ENCODE data around the gene CYBRD1. TPM values are rescaled to one million over a fixed set of nuclear protein-coding genes. Genes with fewer than 3 reads are reported as not detected.

The CYBRD1 gene
- total and polyA plus RNA-seq, 12 donors, result 17.6 to 346 (median 217) TPM

DNA sequence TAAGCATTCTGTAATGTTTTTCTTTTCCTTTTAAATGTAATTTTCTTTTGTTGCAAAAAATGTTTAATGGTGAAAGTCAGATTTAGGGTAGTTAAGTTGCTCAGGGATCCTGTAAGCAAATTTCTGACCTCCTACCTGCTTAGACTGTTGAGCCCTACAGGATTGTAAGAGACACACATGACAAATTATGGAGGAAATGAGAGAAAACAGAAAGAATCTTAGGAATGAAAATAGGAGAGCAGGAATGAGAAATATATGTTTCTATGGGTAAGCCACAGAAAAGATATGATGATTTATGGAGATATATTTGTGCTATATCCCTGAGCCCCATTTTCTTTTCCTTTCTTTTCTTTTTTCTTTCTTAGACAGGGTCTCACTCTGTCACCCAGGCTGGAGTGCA is 28.3 kb downstream of the CYBRD1 start:
- Histone ChIP-seq H3K27me3 (no peaks in the 10 kb centered on the region), H3K36me3 (replicated peaks in 1 of 2) (peaks cover 0 to 18% of the 10 kb centered on the region in 2 donors), H3K27ac (no peak overlapping the region), H3K4me3 (no peak overlapping the region), H3K9me3 (replicated peaks in 1 of 3) (no peaks in the 10 kb centered on the region), H3K4me1 (replicated peaks in 1 of 2) (no peaks in the 10 kb centered on the region)
- TF ChIP-seq, protein P1, sequence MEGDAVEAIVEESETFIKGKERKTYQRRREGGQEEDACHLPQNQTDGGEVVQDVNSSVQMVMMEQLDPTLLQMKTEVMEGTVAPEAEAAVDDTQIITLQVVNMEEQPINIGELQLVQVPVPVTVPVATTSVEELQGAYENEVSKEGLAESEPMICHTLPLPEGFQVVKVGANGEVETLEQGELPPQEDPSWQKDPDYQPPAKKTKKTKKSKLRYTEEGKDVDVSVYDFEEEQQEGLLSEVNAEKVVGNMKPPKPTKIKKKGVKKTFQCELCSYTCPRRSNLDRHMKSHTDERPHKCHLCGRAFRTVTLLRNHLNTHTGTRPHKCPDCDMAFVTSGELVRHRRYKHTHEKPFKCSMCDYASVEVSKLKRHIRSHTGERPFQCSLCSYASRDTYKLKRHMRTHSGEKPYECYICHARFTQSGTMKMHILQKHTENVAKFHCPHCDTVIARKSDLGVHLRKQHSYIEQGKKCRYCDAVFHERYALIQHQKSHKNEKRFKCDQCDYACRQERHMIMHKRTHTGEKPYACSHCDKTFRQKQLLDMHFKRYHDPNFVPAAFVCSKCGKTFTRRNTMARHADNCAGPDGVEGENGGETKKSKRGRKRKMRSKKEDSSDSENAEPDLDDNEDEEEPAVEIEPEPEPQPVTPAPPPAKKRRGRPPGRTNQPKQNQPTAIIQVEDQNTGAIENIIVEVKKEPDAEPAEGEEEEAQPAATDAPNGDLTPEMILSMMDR (IDR thresholded peaks at IDR 0.05), result no peak
- TF ChIP-seq POLR2A (IDR thresholded peaks at IDR 0.05), result no peak
- no peak for DNase-seq
- intact Hi-C loops (cut with DNase I), result no loop called here

DNA sequence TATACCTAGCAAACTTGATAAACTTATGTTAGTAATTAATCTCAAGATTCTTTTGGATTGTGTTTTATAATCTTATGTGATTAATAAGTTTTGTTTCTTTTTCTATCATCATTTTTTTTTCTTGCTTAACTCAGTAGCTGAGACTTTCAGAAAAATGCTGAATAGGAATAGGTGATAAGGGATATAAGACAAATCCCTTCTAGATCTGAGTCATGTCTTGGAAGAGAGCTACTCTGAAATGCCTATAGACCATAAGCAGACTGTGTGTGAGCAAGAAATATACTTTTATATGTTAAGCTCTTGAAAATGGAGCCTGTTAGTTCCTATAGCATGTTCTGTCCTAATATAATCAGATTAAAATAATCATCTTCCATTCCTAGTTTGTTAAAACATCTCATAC is 29.6 kb downstream of the CYBRD1 start:
- H3K9me3 ChIP-seq (replicated peaks in 1 of 3), result no peaks in the 10 kb centered on the region
- no peak overlapping the region for H3K27ac ChIP-seq
- no peaks in the 10 kb centered on the region for H3K27me3 ChIP-seq
- H3K4me1 ChIP-seq (replicated peaks in 1 of 2), result no peaks in the 10 kb centered on the region
- DNase-seq, result no peak
- no peak overlapping the region for H3K4me3 ChIP-seq
- TF ChIP-seq, protein P1 (IDR thresholded peaks at IDR 0.05), result no peak
- TF ChIP-seq POLR2A (IDR thresholded peaks at IDR 0.05), result no peak
- H3K36me3 ChIP-seq (replicated peaks in 1 of 2), result peaks cover 0 to 20% of the 10 kb centered on the region in 2 donors
- intact Hi-C loops (cut with DNase I), result no loop called here

DNA sequence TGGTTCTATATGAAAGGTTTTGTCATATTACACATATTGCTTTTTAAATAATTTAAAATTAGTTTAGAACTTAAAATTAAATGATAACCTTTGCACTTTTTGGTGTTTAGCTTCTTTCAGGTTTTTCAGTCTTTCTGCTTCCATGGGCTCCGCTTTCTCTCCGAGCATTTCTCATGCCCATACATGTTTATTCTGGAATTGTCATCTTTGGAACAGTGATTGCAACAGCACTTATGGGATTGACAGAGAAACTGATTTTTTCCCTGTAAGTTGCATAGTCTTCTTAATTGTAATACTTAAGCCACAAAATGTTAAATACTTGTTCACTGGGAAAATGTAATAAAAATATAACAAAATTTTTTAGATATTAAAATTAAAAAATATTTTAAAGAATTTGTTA is 31.0 kb downstream of the CYBRD1 start:
- H3K4me3 ChIP-seq, result no peak overlapping the region
- H3K27ac ChIP-seq, result no peak overlapping the region
- no peaks in the 10 kb centered on the region for H3K9me3 ChIP-seq (replicated peaks in 1 of 3)
- WGBS, 4 donors, result 96 to 99% (median 97%) methylated on average over 2 of the region's 2 CpGs
- no peaks in the 10 kb centered on the region for H3K27me3 ChIP-seq
- intact Hi-C loops (cut with DNase I), result no loop called here
- peaks cover 0 to 20% of the 10 kb centered on the region in 2 donors for H3K36me3 ChIP-seq (replicated peaks in 1 of 2)
- no peaks in the 10 kb centered on the region for H3K4me1 ChIP-seq (replicated peaks in 1 of 2)
- no peak for TF ChIP-seq POLR2A (IDR thresholded peaks at IDR 0.05)
- TF ChIP-seq, protein P1 (IDR thresholded peaks at IDR 0.05), result no peak
- DNase-seq, result no peak

DNA sequence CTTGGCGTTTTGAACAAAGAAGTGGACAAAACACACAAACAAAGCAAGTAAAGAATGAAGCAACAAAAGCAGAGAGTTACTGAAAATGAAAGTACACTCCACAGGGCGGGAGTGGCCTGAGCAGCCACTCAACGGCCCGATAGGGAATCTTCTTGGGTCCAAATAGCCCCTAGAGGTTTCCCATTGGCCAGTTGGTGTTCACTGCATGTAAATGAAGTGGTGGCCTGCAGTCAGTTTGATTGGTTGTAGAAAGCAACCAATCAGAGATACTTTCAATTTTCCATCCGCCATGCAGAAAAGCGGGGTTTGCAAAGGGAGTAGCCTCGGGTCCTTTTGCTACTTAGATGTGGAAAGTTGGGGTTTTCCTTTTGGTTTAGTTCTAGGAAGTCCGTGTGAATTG is 31.6 kb downstream of the CYBRD1 start:
- Histone ChIP-seq H3K9me3 (replicated peaks in 1 of 3) (no peaks in the 10 kb centered on the region), H3K27me3 (no peaks in the 10 kb centered on the region), H3K4me3 (no peak overlapping the region), H3K36me3 (replicated peaks in 1 of 2) (peaks cover 0 to 20% of the 10 kb centered on the region in 2 donors), H3K27ac (no peak overlapping the region), H3K4me1 (replicated peaks in 1 of 2) (no peaks in the 10 kb centered on the region)
- intact Hi-C loops (cut with DNase I), result no loop called here
- WGBS, 4 donors, result 74 to 86% (median 81%) methylated on average over 8 of the region's 8 CpGs
- TF ChIP-seq, protein P1 (IDR thresholded peaks at IDR 0.05), result no peak
- TF ChIP-seq POLR2A (IDR thresholded peaks at IDR 0.05), result no peak
- peak; percentile 33 to 73 (median 50) for DNase-seq
